CD4-positive, alpha-beta T cell (primary cell): Measurements from ENCODE around the gene CTTNBP2NL. TPM values are rescaled to one million over a fixed set of nuclear protein-coding genes. Genes with fewer than 3 reads are reported as not detected.

Source experiments
- ATAC-seq: fragments of 200-7000 bp; cut with Tn5 transposase; one replicate; pipeline ENCODE4 v1.10.0; 2022; ENCODE audit warnings: mild to moderate bottlenecking; ENCODE audit not compliant: poor library complexity
- CTCF ChIA-PET: fragments of 350-600 bp; sonication (Branson Sonifier 250); formaldehyde crosslinking; loops from one replicate; lab custom pipeline; 2021; ENCODE audit warnings: antibody characterized with exemption, inconsistent platforms; lab: Charles Lee
- POLR2A ChIA-PET: fragments of 350-600 bp; sonication (Branson Sonifier 250); formaldehyde crosslinking; loops from one replicate; lab custom pipeline; 2021; ENCODE audit warnings: antibody characterized with exemption, inconsistent platforms; lab: Charles Lee
- DNase-seq, 14 experiments: peaks; one replicate each; pipeline ENCODE4 v3.0.0-alpha.2; 2013 to 2020; ENCODE audit warnings: mixed read lengths in 2 of 14
- H3K27ac ChIP-seq, 2 donors: one replicate each; pipeline versions ENCODE4 v1.5.1 to v1.7.0; 2013; ENCODE audit warnings: low read length in 2 of 2, low read depth in 1 of 2, mild to moderate bottlenecking in 1 of 2
- H3K27me3 ChIP-seq, 2 experiments: 1 replicate in 1 of 2; 2 replicates in 1 of 2; pipeline versions ENCODE4 v1.6.1 to v1.7.0; 2013; ENCODE audit warnings: low read length in 2 of 2, control low read depth in 1 of 2, mild to moderate bottlenecking in 1 of 2, moderate library complexity in 1 of 2; ENCODE audit not compliant: insufficient read depth in 2 of 2, control insufficient read depth in 1 of 2
- H3K36me3 ChIP-seq: one replicate; pipeline ENCODE4 v1.6.1; 2013; ENCODE audit warnings: low read length, control low read depth; ENCODE audit not compliant: insufficient read depth
- H3K4me1 ChIP-seq: one replicate; pipeline ENCODE4 v1.6.1; 2013; ENCODE audit warnings: low read length, control low read depth; ENCODE audit not compliant: insufficient read depth
- H3K4me3 ChIP-seq: one replicate; pipeline ENCODE4 v1.5.1; 2013; ENCODE audit warnings: mild to moderate bottlenecking, low read length, moderate library complexity
- H3K9me3 ChIP-seq, 2 experiments: 1 replicate in 1 of 2; 2 replicates in 1 of 2; pipeline versions ENCODE4 v1.6.1 to v1.7.0; 2013; ENCODE audit warnings: low read length in 2 of 2, mild to moderate bottlenecking in 2 of 2, control low read depth in 1 of 2, moderate library complexity in 1 of 2; ENCODE audit not compliant: control insufficient read depth in 1 of 2, insufficient read depth in 1 of 2
- H3K27ac Mint-ChIP-seq: one replicate; pipeline ENCODE4 v1.8.0; 2020; ENCODE audit warnings: mixed read lengths
- H3K27me3 Mint-ChIP-seq: one replicate; pipeline ENCODE4 v1.8.0; 2021; ENCODE audit warnings: mixed read lengths
- H3K36me3 Mint-ChIP-seq: one replicate; pipeline ENCODE4 v1.8.0; 2021; ENCODE audit warnings: low read depth, mixed read lengths
- H3K4me1 Mint-ChIP-seq: one replicate; pipeline ENCODE4 v1.8.0; 2021; ENCODE audit warnings: low read depth, mixed read lengths
- H3K4me3 Mint-ChIP-seq: one replicate; pipeline ENCODE4 v1.8.0; 2020; ENCODE audit warnings: mild to moderate bottlenecking, mixed read lengths
- H3K9me3 Mint-ChIP-seq: one replicate; pipeline ENCODE4 v1.8.0; 2020; ENCODE audit warnings: mixed read lengths
- intact Hi-C, 2 experiments: fragments of 100-400 bp; cut with DNase I in 1 of 2; cut with micrococcal nuclease in 1 of 2; formaldehyde crosslinking; loops; one replicate each; pipeline versions ENCODE4 v1.15.1 to v1.9.0; 2023 to 2025; cut with DNase I, micrococcal nuclease
- polyA plus RNA-seq, 2 donors: library from polyadenylated mRNA; unstranded; fragments of 120-200 nt; gene quantifications; one replicate each; pipeline ENCODE4 v1.2.1, GENCODE V29; 2013
- total RNA-seq, 174 experiments: library from RNA in 2 of 174; stranded (reverse) in 2 of 174; gene quantifications; one replicate each; pipeline ENCODE4 v1.2.3 and lab custom pipeline; 2021 to 2026
- TF ChIP-seq, protein P1 (sequence below): fragments of 200-600 bp; IDR thresholded peaks from one replicate; pipeline ENCODE4 v1.8.0; 2022; ENCODE audit warnings: antibody characterized with exemption, mild to moderate bottlenecking

The CTTNBP2NL gene, protein sequence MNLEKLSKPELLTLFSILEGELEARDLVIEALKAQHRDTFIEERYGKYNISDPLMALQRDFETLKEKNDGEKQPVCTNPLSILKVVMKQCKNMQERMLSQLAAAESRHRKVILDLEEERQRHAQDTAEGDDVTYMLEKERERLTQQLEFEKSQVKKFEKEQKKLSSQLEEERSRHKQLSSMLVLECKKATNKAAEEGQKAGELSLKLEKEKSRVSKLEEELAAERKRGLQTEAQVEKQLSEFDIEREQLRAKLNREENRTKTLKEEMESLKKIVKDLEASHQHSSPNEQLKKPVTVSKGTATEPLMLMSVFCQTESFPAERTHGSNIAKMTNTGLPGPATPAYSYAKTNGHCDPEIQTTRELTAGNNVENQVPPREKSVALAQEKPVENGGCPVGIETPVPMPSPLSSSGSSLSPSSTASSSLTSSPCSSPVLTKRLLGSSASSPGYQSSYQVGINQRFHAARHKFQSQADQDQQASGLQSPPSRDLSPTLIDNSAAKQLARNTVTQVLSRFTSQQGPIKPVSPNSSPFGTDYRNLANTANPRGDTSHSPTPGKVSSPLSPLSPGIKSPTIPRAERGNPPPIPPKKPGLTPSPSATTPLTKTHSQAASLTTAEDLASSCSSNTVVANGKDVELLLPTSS
- under 1 TPM; 0.14 to 0.25 TPM for total RNA-seq
- 0.49 TPM for polyA plus RNA-seq (2013, experiment 1 of 2)
- 0.75 TPM for polyA plus RNA-seq (2013, experiment 2 of 2)
- total RNA-seq (lab: John Stamatoyannopoulos, UW) = 0.16 to 13.9 (median 1.2) reads per million in 172 experiments

DNA sequence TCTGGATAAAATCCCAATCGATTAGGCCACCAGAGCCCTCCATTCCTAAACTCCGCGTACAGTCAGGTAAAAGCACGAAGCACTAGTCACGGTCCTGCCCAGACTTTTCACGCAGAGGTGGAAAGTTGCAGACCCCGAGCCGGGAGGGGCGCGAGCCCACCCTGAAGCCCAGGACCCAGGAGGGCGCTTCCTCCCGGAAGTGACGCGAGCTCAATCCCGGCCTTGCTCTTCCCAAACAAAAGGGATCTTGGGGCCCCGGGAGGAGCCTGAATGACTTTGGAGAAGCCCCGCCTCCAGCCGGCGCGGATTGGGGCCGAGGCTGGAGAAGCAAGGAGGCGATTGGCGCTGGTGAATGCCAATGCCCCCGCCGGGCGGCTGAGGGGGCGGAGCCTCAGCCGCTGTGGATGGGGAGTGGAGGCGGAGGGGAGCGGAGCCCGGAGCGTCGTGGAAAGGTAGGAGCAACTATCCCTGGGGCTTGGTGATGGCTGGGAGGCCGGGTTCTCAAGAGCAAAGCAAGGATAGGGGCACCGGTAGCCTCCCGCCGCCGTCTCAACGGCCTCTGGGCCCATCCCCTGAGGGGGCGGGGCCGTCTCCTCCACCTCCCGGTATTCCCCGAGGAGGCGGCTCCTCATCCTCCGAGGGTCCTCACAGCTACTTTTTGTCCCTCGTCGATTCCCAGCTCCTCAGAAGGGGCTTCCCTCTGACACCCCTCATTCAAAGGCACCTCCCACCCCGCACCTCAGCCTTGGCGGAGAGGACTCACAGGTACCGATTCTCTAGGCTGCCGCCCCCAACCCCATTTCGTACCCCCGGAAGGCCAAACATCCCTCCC, at the start of gene CTTNBP2NL:
TSS of gene CTTNBP2NL (plus strand) at position 394 of the 832 bp plus-strand sequence. CDS start 19,952 bp downstream, outside the sequence.
- ATAC-seq (peak; percentile 98), DNase-seq (peak; percentile 58 to 88 (median 70))
- no peak within 1 kb of the TSS for H3K27ac ChIP-seq
- Mint-ChIP-seq H3K36me3 (no peaks in the 10 kb centered on the region), H3K27ac (peak within 1 kb of the TSS; percentile 27), H3K27me3 (peaks cover 13% of the 10 kb centered on the region), H3K4me3 (peak within 1 kb of the TSS; percentile 97), H3K4me1 (peaks cover 20% of the 10 kb centered on the region), H3K9me3 (no peaks in the 10 kb centered on the region)
- TF ChIP-seq, protein P1, sequence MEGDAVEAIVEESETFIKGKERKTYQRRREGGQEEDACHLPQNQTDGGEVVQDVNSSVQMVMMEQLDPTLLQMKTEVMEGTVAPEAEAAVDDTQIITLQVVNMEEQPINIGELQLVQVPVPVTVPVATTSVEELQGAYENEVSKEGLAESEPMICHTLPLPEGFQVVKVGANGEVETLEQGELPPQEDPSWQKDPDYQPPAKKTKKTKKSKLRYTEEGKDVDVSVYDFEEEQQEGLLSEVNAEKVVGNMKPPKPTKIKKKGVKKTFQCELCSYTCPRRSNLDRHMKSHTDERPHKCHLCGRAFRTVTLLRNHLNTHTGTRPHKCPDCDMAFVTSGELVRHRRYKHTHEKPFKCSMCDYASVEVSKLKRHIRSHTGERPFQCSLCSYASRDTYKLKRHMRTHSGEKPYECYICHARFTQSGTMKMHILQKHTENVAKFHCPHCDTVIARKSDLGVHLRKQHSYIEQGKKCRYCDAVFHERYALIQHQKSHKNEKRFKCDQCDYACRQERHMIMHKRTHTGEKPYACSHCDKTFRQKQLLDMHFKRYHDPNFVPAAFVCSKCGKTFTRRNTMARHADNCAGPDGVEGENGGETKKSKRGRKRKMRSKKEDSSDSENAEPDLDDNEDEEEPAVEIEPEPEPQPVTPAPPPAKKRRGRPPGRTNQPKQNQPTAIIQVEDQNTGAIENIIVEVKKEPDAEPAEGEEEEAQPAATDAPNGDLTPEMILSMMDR = no peak
- peaks cover 20% of the 10 kb centered on the region for H3K4me1 ChIP-seq
- H3K36me3 ChIP-seq = no peaks in the 10 kb centered on the region
- peak within 1 kb of the TSS; percentile 99 for H3K4me3 ChIP-seq
- ChIA-PET CTCF (interaction anchor here (1.2 to 1.8 kb wide), 2 partner anchors 70 kb away, joined by 4 read pairs; no protein-coding TSS in a partner anchor), POLR2A (interaction anchor here (0.7 to 1.4 kb wide), 2 partner anchors 8 to 1509 kb away, joined by 3 read pairs; partner anchors contain the start of gene DCLRE1B)
- no peaks in the 10 kb centered on the region for H3K9me3 ChIP-seq
- peaks cover 6 to 10% of the 10 kb centered on the region in 2 experiments for H3K27me3 ChIP-seq
- intact Hi-C loops = loop anchor here in 1 of 2 experiments (5.0 to 10.0 kb wide), 4 partner anchors 409 to 996 kb away; partner anchors contain the start of genes LRIG2, MAGI3 and SLC16A1

DNA sequence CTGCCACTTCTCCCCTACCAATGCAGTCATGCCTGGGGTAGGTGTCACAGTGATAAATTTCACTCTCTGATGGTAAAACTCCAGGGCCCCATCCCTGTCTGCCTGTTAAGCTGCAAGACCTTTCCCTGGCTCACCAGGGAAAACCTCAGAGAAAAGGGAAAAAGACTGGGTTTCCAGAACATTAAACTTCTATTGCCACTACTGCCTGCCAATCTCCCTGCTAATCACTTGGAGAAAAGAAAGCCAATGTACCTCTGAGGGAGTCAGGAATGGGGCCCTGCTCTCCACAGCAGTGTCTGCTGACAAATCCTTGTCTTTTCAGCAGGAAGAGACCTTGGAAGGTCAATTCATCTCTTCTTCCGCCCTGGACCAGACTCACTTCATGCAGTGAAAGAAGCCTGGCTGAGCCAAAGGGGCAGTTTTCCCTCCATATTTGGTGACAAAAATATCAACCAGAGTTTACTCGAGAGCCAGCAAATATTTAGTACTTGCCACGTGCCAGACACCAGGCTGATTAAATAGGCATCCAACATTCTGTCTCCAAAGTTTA, 49.1 kb upstream of the CTTNBP2NL start:
- ATAC-seq (no peak), DNase-seq (no peak)
- Mint-ChIP-seq H3K27me3 (no peaks in the 10 kb centered on the region), H3K36me3 (no peaks in the 10 kb centered on the region), H3K4me1 (peaks cover 19% of the 10 kb centered on the region), H3K27ac (no peak overlapping the region), H3K4me3 (no peak overlapping the region), H3K9me3 (peaks cover 3% of the 10 kb centered on the region)
- no peaks in the 10 kb centered on the region for H3K36me3 ChIP-seq
- CTCF ChIA-PET = no interaction called here
- H3K9me3 ChIP-seq = peaks cover 3% of the 10 kb centered on the region in 2 experiments
- TF ChIP-seq, protein P1 = no peak
- POLR2A ChIA-PET = no interaction called here
- H3K4me3 ChIP-seq = no peak overlapping the region
- H3K27me3 ChIP-seq = peaks cover 0 to 5% of the 10 kb centered on the region in 2 experiments
- H3K27ac ChIP-seq = no peak overlapping the region
- peaks cover 7% of the 10 kb centered on the region for H3K4me1 ChIP-seq
- intact Hi-C loops = no loop called here
